ENCODE measurements around the gene EBP.
A peak's percentile ranks its signal among the peaks of the same experiment; 100 is the strongest.

The EBP gene

GRCh38 chrX:48490661-48491060 is 30.9 kb upstream of the EBP start:
- no peak for DNase-seq
- in situ Hi-C loops (cut with HindIII; ENCODE audit: low pct_ligation_motif_present, low pct_unique_long_range_greater_than_20kb, low sequenced_read_pairs) = no loop called here

DNA sequence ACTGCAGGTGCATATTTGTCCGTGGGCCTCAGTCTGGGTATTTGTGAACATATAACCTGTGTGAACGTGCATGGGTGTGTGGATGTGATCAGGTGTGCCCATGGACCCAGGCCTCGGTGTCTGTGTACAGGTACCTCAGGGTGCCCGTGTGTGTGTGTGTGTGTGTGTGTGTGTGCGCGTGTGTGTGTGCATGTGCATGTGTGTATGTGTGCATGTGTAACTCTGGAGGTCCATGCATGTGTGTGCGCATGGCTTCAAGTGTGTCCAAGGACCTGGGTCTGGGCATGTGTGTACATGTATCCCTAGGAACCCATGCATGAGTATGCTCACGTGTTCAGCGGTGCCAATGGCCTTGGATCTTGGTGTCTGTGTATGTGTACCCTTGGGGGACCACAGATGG is 29.8 kb upstream of the EBP start:
- in situ Hi-C loops (cut with HindIII; ENCODE audit: low pct_ligation_motif_present, low pct_unique_long_range_greater_than_20kb, low sequenced_read_pairs) = no loop called here
- no peak for DNase-seq

- DNase-seq = peak; percentile 9
- in situ Hi-C loops (cut with HindIII; ENCODE audit: low pct_ligation_motif_present, low pct_unique_long_range_greater_than_20kb, low sequenced_read_pairs) = no loop called here
Observed at GRCh38 chrX:48492293-48492910, 29.2 kb upstream of the EBP start.

DNA sequence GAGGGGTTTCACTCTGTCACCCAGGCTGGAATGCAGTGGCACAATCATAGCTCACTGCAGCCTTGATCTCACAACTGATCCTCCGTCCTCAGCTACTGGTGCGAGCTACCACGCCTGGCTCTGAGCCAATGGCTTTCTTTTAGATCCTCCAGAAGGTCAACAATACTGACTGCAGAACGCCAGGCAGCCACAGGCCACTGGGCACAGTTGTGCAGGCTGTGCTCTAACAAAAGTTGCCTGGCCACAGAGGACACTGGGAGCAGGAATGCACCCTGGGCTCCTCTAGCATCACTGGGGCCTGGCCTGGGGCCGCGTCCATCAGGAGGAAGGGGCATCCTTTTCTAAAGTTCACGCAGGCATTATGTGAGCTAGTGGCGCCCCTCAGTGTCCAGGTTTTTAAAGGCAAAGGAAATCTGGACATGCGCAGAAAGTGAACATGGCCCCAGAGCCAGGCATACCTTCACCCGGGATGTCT is 27.7 kb upstream of the EBP start:
- peak; percentile 36 for DNase-seq
- in situ Hi-C loops (cut with HindIII; ENCODE audit: low pct_ligation_motif_present, low pct_unique_long_range_greater_than_20kb, low sequenced_read_pairs) = no loop called here

DNA sequence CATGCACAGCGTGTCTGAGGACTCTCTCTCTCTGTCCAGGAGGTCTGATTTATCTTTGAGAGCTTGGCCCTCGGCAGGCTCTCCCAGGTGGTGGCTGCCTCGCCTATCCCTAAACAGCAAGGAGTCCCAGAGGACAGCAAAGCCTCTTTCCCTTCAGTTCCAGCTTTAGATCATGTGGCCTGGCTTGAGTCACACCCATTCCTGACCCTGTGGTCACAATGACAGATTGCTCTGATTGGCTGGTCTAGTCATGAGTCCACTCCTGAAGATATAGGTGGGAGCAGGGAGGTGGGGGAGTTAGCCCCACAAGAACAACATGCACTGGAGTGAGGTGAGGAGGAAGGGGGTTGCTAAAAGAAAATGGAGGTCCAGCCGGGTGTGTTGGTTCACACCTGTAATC is 24.9 kb upstream of the EBP start:
- DNase-seq = no peak
- in situ Hi-C loops (cut with HindIII; ENCODE audit: low pct_ligation_motif_present, low pct_unique_long_range_greater_than_20kb, low sequenced_read_pairs) = no loop called here

DNA sequence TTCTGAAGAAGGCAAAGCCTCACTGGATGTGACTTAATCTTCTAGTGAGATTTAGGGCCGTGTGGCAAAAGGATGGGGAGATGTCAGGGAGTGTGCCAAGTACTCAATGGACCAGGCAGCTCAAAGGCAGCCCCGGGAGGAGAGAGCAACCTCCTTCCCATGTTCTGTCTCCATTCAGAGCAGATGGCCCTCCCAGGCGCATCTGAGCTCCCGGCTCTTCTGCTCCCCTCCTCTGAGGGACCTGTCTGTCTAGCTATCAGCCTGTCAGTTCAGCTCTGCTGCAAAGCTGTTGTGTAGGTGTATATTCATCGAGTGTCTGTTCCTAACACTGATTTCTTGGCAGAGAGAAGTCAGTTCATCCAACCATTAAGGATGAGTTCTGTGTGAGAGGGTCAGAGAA is 23.7 kb upstream of the EBP start:
- no peak for DNase-seq
- in situ Hi-C loops (cut with HindIII; ENCODE audit: low pct_ligation_motif_present, low pct_unique_long_range_greater_than_20kb, low sequenced_read_pairs) = no loop called here

DNA sequence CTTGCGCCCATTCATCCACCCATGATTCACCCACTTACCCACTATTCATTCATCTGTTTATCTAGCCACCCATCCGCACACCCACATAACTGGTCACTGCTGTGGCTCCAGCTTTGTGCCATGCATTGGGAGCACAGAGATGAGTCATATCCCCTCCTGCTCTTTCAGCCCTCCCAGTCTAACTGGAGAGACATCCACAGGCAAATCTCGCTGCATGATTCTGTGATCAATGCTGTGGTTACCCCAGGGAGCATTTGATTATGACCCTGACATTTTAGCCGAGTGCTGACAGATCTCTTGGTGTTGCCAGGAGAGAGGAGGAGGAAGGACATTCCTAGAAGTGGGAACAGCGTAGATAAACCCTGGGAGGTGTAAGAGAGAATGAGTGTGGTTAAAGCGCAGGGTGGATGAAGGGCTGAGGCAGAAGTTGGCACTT is 23.2 kb upstream of the EBP start:
- peak; percentile 85 for DNase-seq
- in situ Hi-C loops (cut with HindIII; ENCODE audit: low pct_ligation_motif_present, low pct_unique_long_range_greater_than_20kb, low sequenced_read_pairs) = no loop called here

DNA sequence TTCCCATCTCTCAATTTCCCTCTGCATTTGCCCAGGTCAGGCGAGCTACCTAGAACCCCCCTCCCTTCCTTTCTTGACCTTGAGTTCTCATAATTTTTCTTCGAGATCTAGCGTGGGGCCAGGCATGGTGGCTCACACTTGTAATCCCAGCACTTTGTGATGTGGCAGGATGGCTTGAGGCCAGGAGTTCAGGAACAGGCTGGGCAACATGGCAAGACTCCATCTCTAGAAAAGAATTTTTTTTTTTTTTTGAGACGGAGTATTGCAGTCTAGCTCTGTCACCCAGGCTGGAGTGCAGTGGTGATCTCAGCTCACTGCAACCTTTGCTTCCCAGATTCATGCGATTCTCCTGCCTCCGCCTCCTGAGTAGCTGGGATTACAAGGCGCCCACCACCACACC is 17.3 kb upstream of the EBP start:
- no peak for DNase-seq
- in situ Hi-C loops (cut with HindIII; ENCODE audit: low pct_ligation_motif_present, low pct_unique_long_range_greater_than_20kb, low sequenced_read_pairs) = no loop called here

DNA sequence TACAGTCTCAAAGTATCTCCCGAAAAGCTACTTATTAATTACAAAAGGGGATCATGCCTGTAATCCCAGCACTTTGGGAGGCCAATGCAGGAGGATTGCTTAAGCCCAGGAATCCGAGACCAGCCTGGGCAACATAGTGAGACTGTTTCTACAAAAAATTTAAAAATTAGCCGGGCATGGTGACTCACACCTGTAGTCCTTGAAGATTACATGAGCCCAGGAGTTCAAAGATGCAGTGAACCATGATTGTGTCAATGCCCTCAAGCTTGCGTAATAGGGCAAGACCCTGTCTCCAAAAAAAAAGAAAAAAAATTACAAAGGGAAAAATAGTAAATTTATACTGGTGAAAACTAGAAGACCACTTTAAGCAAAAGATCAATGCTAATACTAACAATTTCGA is 16.1 kb upstream of the EBP start:
- peak; percentile 6 for DNase-seq
- in situ Hi-C loops (cut with HindIII; ENCODE audit: low pct_ligation_motif_present, low pct_unique_long_range_greater_than_20kb, low sequenced_read_pairs) = no loop called here

DNA sequence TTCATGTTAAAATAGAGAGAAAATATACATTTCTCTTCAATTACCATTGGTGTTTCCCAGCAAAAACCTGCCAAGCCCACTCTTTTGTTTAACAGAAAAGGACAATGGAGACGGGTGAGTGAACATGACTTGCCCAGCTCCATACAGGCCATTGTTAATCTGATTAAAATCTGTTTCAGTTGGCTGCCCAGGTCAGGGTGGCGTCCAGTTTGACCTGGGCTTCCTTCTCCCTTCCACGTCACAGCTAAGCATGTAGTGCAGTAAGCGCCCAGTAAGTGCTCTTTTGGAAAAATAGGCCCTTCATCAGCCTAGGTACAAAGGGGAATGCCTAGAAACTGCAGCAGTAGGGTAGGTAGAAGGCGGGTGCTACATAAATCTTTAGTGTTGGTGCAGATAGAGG is 14.4 kb upstream of the EBP start:
- in situ Hi-C loops (cut with HindIII; ENCODE audit: low pct_ligation_motif_present, low pct_unique_long_range_greater_than_20kb, low sequenced_read_pairs) = no loop called here
- no peak for DNase-seq

- DNase-seq = peak; percentile 60
- in situ Hi-C loops (cut with HindIII; ENCODE audit: low pct_ligation_motif_present, low pct_unique_long_range_greater_than_20kb, low sequenced_read_pairs) = no loop called here
Observed at GRCh38 chrX:48508400-48509244, 13.0 kb upstream of the EBP start, which contains the start of gene PORCN. Gene PORCN, plus strand, starts transcription at chrX:48508992. Its CDS starts 829 bp downstream, at chrX:48509821.

- in situ Hi-C loops (cut with HindIII; ENCODE audit: low pct_ligation_motif_present, low pct_unique_long_range_greater_than_20kb, low sequenced_read_pairs) = no loop called here
- DNase-seq = no peak
Observed at GRCh38 chrX:48509245-48509590, 12.4 kb upstream of the EBP start.

DNA sequence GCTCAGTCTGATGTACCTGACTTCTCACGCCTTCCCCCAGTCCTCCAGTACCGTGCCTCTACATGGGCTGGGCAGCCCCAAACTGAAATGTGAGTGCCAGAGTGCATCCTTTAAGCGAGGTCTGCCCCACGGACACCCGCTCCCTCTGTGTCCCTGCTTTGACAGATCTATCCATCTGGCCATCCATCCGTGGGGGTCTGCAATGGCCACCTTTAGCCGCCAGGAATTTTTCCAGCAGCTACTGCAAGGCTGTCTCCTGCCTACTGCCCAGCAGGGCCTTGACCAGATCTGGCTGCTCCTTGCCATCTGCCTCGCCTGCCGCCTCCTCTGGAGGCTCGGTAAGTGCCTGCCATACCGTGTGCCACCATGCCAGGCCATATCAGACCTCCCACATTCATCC is 12.0 kb upstream of the EBP start:
- no peak for DNase-seq
- in situ Hi-C loops (cut with HindIII; ENCODE audit: low pct_ligation_motif_present, low pct_unique_long_range_greater_than_20kb, low sequenced_read_pairs) = no loop called here

GRCh38 chrX:48511560-48511959 is 10.0 kb upstream of the EBP start:
- in situ Hi-C loops (cut with HindIII; ENCODE audit: low pct_ligation_motif_present, low pct_unique_long_range_greater_than_20kb, low sequenced_read_pairs) = no loop called here
- DNase-seq = peak; percentile 19

DNA sequence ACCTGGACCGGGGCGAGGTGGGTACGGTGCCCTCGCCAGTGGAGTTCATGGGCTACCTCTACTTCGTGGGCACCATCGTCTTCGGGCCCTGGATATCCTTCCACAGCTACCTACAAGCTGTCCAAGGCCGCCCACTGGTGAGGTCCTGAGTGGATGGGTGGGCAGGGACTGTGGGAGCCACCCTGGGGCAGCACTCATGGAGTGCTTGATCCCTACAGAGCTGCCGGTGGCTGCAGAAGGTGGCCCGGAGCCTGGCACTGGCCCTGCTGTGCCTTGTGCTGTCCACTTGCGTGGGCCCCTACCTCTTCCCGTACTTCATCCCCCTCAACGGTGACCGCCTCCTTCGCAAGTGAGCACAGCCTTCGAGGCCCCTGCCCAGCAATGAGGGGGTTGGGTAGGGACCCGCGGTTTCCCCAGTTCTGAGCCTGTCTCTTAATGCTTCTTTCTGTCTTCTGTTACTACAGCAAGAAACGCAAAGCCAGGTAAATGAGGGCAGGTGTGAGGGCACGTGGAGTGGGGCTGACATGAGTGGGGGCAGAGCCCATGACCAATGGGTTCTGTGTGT is 9.2 kb upstream of the EBP start:
- no peak for DNase-seq
- in situ Hi-C loops (cut with HindIII; ENCODE audit: low pct_ligation_motif_present, low pct_unique_long_range_greater_than_20kb, low sequenced_read_pairs) = no loop called here

DNA sequence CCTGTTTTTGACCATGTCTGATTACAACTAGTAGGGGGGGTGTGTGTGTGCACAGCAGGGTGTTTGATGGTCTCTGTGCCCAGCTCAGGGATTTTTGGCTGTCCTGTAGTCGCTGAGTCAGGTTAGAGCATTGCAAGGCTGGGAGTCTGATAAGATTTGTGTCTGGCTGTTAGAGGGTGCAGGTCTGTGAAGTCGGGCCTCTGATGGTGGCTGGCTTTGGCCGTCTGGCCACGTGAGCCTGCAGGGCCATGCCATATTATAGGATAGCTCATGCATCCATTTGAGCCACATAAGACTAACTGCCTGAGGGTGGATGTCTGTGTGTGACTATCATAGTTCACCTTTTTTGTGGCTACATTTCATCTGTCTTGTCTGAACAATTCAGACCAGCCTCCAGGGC is 7.9 kb upstream of the EBP start:
- DNase-seq = no peak
- in situ Hi-C loops (cut with HindIII; ENCODE audit: low pct_ligation_motif_present, low pct_unique_long_range_greater_than_20kb, low sequenced_read_pairs) = no loop called here

GRCh38 chrX:48514126-48514806 is 7.3 kb upstream of the EBP start:
- in situ Hi-C loops (cut with HindIII; ENCODE audit: low pct_ligation_motif_present, low pct_unique_long_range_greater_than_20kb, low sequenced_read_pairs) = no loop called here
- no peak for DNase-seq

DNA sequence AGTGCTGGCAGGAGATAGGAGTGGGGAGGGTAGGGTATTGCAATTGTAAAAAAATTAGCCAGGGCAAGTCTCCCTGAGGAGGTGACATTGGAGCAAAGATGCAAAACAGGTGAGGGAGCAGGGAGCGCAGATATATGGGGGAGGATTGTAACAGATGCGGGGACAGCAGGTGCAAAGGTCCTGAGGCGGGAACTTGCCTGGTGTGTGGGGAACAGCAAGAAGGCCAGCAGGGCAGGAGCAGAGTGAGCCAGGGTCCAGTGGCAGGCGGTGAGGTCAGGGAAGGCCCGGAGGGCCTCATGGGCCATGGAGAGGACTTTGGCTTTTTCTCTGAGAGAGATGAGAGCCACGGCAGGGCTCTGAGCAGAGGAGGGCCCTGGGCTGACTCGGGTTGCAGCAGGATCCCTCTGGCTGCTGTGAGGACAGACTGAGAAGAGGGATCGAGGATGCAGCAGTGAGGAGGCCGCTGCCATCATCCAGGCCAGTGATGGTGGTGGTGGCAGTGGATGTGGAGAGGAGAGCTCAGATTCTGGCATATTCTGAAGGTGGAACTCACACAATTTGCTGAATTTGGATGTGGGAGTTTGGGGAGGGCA is 6.6 kb upstream of the EBP start:
- in situ Hi-C loops (cut with HindIII; ENCODE audit: low pct_ligation_motif_present, low pct_unique_long_range_greater_than_20kb, low sequenced_read_pairs) = no loop called here
- no peak for DNase-seq

DNA sequence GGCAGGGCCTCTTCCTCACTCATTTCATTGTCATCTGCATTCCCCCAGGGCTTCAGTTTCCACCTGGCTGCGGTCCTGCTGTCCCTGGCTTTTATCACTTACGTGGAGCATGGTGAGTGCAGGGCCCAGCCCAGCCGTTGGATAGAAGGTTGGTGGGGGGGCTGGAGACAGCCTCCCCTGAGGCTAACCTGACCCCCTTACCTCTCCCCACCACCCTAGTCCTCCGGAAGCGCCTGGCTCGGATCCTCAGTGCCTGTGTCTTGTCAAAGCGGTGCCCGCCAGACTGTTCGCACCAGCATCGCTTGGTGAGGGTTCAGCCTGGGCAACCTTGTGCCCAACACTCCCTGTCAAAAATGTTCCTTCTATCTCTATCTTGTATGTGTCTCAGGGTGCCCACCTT is 5.8 kb upstream of the EBP start:
- in situ Hi-C loops (cut with HindIII; ENCODE audit: low pct_ligation_motif_present, low pct_unique_long_range_greater_than_20kb, low sequenced_read_pairs) = no loop called here
- DNase-seq = no peak

All from ACHN (cell line).